PC-9 (cell line): ENCODE data around the gene PLXND1. TPM values are rescaled to one million over a fixed set of nuclear protein-coding genes. Genes with fewer than 3 reads are reported as not detected.

Experiments used
- BruUV-seq: library from RNA; stranded (reverse); fragments of 400-500 nt; replicated peaks from 2 replicates; lab custom pipeline; 2021; lab: Mats Ljungman, UMichigan
- CTCF ChIA-PET: fragments of 300-600 bp; sonication (Branson Sonifier 250); formaldehyde crosslinking; loops from one replicate; lab custom pipeline; 2022; ENCODE audit warnings: antibody characterized with exemption; lab: Charles Lee
- POLR2A ChIA-PET: fragments of 300-600 bp; sonication (Branson Sonifier 250); formaldehyde crosslinking; loops from one replicate; lab custom pipeline; 2022; ENCODE audit warnings: antibody characterized with exemption; ENCODE audit not compliant: unreplicated experiment; lab: Charles Lee
- DNase-seq, 2 experiments: peaks; one replicate each; pipeline versions ENCODE4 v3.0.0 to v3.0.0-alpha.2; 2015 to 2022; ENCODE audit warnings: mixed read lengths in 1 of 2
- H2AFZ ChIP-seq: fragments of 200-600 bp; sonication (generic); 2 replicates; pipeline ENCODE4 v1.8.1; 2017; ENCODE audit warnings: antibody characterized with exemption
- H3F3A ChIP-seq: fragments of 200-600 bp; sonication (generic); 2 replicates; pipeline ENCODE4 v1.8.1; 2017; ENCODE audit warnings: antibody characterized with exemption, mild to moderate bottlenecking, low read depth; ENCODE audit not compliant: insufficient read depth
- H3K27ac ChIP-seq: fragments of 200-600 bp; sonication (generic); 2 replicates; pipeline ENCODE4 v1.6.1; 2016; ENCODE audit warnings: mixed run types
- H3K27me3 ChIP-seq: fragments of 200-600 bp; sonication (generic); 2 replicates; pipeline ENCODE4 v1.6.1; 2016; ENCODE audit warnings: low read depth, mixed run types; ENCODE audit not compliant: insufficient read depth
- H3K36me3 ChIP-seq: fragments of 200-600 bp; sonication (generic); 2 replicates; pipeline ENCODE4 v1.6.1; 2016; ENCODE audit warnings: low read depth, mixed run types
- H3K4me1 ChIP-seq: fragments of 200-600 bp; sonication (generic); replicated peaks from 2 replicates; pipeline ENCODE4 v1.6.1; 2016; ENCODE audit warnings: mixed run types; ENCODE audit not compliant: insufficient read depth
- H3K4me2 ChIP-seq: fragments of 200-600 bp; sonication (generic); 2 replicates; pipeline ENCODE4 v1.6.1; 2017; ENCODE audit warnings: mixed run types
- H3K4me3 ChIP-seq: fragments of 200-600 bp; sonication (generic); 2 replicates; pipeline ENCODE4 v1.6.1; 2016; ENCODE audit warnings: mixed run types
- H3K79me2 ChIP-seq: fragments of 200-600 bp; sonication (generic); 2 replicates; pipeline ENCODE4 v1.6.1; 2017; ENCODE audit warnings: low read depth, mixed run types
- H3K9me2 ChIP-seq: fragments of 200-600 bp; sonication (generic); 2 replicates; pipeline ENCODE4 v1.8.1; 2017; ENCODE audit warnings: mild to moderate bottlenecking; ENCODE audit not compliant: insufficient read depth
- H3K9me3 ChIP-seq: fragments of 200-600 bp; sonication (generic); 2 replicates; pipeline ENCODE4 v1.8.1; 2016; ENCODE audit warnings: low read depth; ENCODE audit not compliant: insufficient read depth
- H4K20me1 ChIP-seq: fragments of 200-600 bp; sonication (generic); 2 replicates; pipeline ENCODE4 v1.8.1; 2017; ENCODE audit not compliant: insufficient read depth
- EZH2 ChIP-seq: fragments of 200-600 bp; sonication (generic); IDR thresholded peaks from 2 replicates; pipeline ENCODE4 v1.8.0; 2017; ENCODE audit warnings: antibody characterized with exemption, low read depth
- intact Hi-C: fragments of 100-400 bp; cut with micrococcal nuclease; formaldehyde crosslinking; loops from one replicate; pipeline ENCODE4 v1.10.0; 2022; ENCODE audit not compliant: unreplicated experiment
- total RNA-seq: library from RNA; stranded (reverse); gene quantifications from 2 replicates; pipeline ENCODE4 v1.2.3, GENCODE V29; 2021
- TF ChIP-seq, protein P1 (sequence below): fragments of 200-600 bp; sonication (generic); conservative IDR thresholded peaks from 2 replicates; pipeline ENCODE4 v1.6.1; 2017; ENCODE audit warnings: mixed run types, antibody characterized with exemption, mild to moderate bottlenecking, moderate library complexity

PLXND1 gene
- total RNA-seq, 1 experiment from 2014 or later: 44.4 TPM

DNA sequence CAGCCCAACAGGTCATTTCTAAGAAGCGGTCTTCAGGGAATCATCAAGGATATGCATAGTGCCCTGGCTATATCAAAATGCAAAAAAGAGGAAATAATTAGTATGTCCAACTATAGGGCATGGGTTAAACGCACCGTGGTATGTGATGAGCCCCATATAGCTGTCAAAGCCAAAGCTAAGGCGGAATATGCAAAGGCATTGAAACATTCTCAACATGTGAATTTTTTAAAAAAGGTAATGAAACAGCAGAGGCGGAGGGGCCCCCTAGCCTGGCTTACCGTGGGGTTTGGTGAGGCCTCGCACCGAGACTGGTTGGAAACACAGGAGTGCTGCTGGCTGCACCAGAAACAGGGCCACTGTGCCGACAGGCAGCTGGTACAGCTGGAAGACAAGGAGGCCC is 23.2 kb downstream of the PLXND1 start:
- H3K36me3 ChIP-seq: no peaks in the 10 kb centered on the region
- no peak overlapping the region for H3K4me2 ChIP-seq
- no peaks in the 10 kb centered on the region for H3K9me2 ChIP-seq
- no peaks in the 10 kb centered on the region for H3K79me2 ChIP-seq
- H3K9me3 ChIP-seq: no peaks in the 10 kb centered on the region
- no peaks in the 10 kb centered on the region for H4K20me1 ChIP-seq
- no peak for DNase-seq
- TF ChIP-seq EZH2: no peak
- TF ChIP-seq, protein P1, sequence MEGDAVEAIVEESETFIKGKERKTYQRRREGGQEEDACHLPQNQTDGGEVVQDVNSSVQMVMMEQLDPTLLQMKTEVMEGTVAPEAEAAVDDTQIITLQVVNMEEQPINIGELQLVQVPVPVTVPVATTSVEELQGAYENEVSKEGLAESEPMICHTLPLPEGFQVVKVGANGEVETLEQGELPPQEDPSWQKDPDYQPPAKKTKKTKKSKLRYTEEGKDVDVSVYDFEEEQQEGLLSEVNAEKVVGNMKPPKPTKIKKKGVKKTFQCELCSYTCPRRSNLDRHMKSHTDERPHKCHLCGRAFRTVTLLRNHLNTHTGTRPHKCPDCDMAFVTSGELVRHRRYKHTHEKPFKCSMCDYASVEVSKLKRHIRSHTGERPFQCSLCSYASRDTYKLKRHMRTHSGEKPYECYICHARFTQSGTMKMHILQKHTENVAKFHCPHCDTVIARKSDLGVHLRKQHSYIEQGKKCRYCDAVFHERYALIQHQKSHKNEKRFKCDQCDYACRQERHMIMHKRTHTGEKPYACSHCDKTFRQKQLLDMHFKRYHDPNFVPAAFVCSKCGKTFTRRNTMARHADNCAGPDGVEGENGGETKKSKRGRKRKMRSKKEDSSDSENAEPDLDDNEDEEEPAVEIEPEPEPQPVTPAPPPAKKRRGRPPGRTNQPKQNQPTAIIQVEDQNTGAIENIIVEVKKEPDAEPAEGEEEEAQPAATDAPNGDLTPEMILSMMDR: no peak
- ChIA-PET CTCF (no interaction called here), POLR2A (interaction anchor here (0.5 kb wide), 1 partner anchor 513 kb away, joined by 5 read pairs; no protein-coding TSS in a partner anchor)
- no peak overlapping the region for H3K4me3 ChIP-seq
- H3K27me3 ChIP-seq: no peaks in the 10 kb centered on the region
- H3F3A ChIP-seq: peaks cover 6% of the 10 kb centered on the region; the same call in 1 of the 2 replicates
- H3K27ac ChIP-seq: no peak overlapping the region
- intact Hi-C loops: no loop called here
- H3K4me1 ChIP-seq: peaks cover 12% of the 10 kb centered on the region
- BruUV-seq: no TSS peak
- no peak overlapping the region for H2AFZ ChIP-seq

DNA sequence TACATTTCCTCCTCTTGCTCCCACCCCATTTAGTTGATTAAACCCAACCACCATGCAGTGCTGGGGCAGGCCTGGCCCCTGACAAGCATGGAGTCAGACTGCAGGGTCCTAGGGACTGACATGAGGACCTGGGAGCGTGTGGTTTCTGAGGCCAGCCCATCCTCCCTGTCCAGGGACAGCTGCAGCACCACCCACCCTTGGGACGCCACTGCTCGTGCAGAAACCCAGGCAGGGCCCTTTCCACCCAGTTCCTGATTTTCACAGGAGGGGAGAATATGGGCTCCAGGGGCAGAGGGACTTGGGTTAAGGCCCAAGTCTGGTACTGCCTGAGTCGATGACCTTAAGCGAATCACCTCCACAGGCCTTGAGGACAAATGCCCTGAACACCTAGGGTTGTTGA is 23.7 kb downstream of the PLXND1 start:
- Histone ChIP-seq H3K27ac (no peak overlapping the region), H3K27me3 (no peaks in the 10 kb centered on the region), H3F3A (peaks cover 2% of the 10 kb centered on the region; the same call in 1 of the 2 replicates), H3K36me3 (no peaks in the 10 kb centered on the region), H3K9me3 (no peaks in the 10 kb centered on the region), H2AFZ (no peak overlapping the region), H3K4me3 (no peak overlapping the region), H4K20me1 (no peaks in the 10 kb centered on the region), H3K9me2 (no peaks in the 10 kb centered on the region), H3K4me1 (peaks cover 9% of the 10 kb centered on the region), H3K4me2 (no peak overlapping the region), H3K79me2 (no peaks in the 10 kb centered on the region)
- ChIA-PET CTCF (no interaction called here), POLR2A (no interaction called here)
- DNase-seq: no peak
- no TSS peak for BruUV-seq
- TF ChIP-seq, protein P1: no peak
- no peak for TF ChIP-seq EZH2
- intact Hi-C loops: no loop called here

- H3K79me2 ChIP-seq: no peaks in the 10 kb centered on the region
- H3K9me3 ChIP-seq: no peaks in the 10 kb centered on the region
- H3K27me3 ChIP-seq: no peaks in the 10 kb centered on the region
- no peaks in the 10 kb centered on the region for H3K36me3 ChIP-seq
- BruUV-seq: no TSS peak
- no peak overlapping the region for H3K27ac ChIP-seq
- H3K4me1 ChIP-seq: no peaks in the 10 kb centered on the region
- no peaks in the 10 kb centered on the region for H3F3A ChIP-seq
- no peak for DNase-seq
- no peak overlapping the region for H2AFZ ChIP-seq
- POLR2A ChIA-PET: no interaction called here
- no peaks in the 10 kb centered on the region for H4K20me1 ChIP-seq
- H3K4me2 ChIP-seq: no peak overlapping the region
- no peak overlapping the region for H3K4me3 ChIP-seq
- TF ChIP-seq, protein P1: no peak
- TF ChIP-seq EZH2: no peak
- H3K9me2 ChIP-seq: no peaks in the 10 kb centered on the region
- CTCF ChIA-PET: no interaction called here
- intact Hi-C loops: no loop called here
Observed at GRCh38 chr3:129581623-129582022, 24.9 kb downstream of the PLXND1 start.
